Thyroid gland (tissue), 4 donors: ENCODE measurements around the gene CHMP6. TPM values are rescaled to one million over a fixed set of nuclear protein-coding genes. Genes with fewer than 3 reads are reported as not detected.

Experiments
- DNase-seq, 2 donors: peaks; one replicate each; pipeline ENCODE4 v3.0.0-alpha.2; 2019
- H3K27ac ChIP-seq, 3 donors: fragments of 200-600 bp; sonication (generic); 1 replicate in 2 of 3; 2 replicates in 1 of 3; pipeline ENCODE4 v1.5.1; 2016 to 2019; ENCODE audit warnings: mild to moderate bottlenecking in 1 of 3, moderate library complexity in 1 of 3
- H3K27me3 ChIP-seq: fragments of 200-600 bp; sonication (generic); one replicate; pipeline ENCODE4 v1.5.1; 2019
- H3K36me3 ChIP-seq, 2 donors: fragments of 200-600 bp; sonication (generic); one replicate each; pipeline ENCODE4 v1.5.1; 2016 to 2019
- H3K4me1 ChIP-seq, 2 donors: fragments of 200-600 bp; sonication (generic); one replicate each; pipeline ENCODE4 v1.5.1; 2017 to 2019
- H3K4me3 ChIP-seq, 3 donors: fragments of 200-600 bp; sonication (generic); replicated peaks in 1 of 3; 1 replicate in 2 of 3; 2 replicates in 1 of 3; pipeline ENCODE4 v1.5.1; 2016; ENCODE audit warnings: mild to moderate bottlenecking in 1 of 3
- H3K9me3 ChIP-seq: fragments of 200-600 bp; sonication (generic); one replicate; pipeline ENCODE4 v1.5.1; 2017
- CTCF ChIP-seq, 6 experiments: fragments of 200-600 bp in 3 of 6; fragments of 450-650 bp in 3 of 6; sonication (generic) in 3 of 6; IDR thresholded peaks; one replicate each; pipeline ENCODE4 v1.5.1; 2016 to 2019; ENCODE audit warnings: antibody characterized with exemption in 6 of 6, mild to moderate bottlenecking in 2 of 6, inconsistent platforms in 1 of 6, moderate library complexity in 1 of 6
- POLR2A ChIP-seq, 2 donors: fragments of 450-650 bp; IDR thresholded peaks; one replicate each; pipeline ENCODE4 v1.6.1; 2017; ENCODE audit warnings: antibody characterized with exemption in 2 of 2, mild to moderate bottlenecking in 2 of 2, moderate library complexity in 1 of 2
- WGBS, 2 donors: methylation state at CpG; one replicate each; pipeline ENCODE4 v1.1.5; 2017; 5-methylcytosine and 5-hydroxymethylcytosine counted together
- intact Hi-C: fragments of 100-400 bp; cut with DNase I; formaldehyde crosslinking; loops from one replicate; pipeline ENCODE4 v1.15.1; 2023
- total RNA-seq, 4 donors: library from RNA; depleted of rRNA; stranded (reverse); fragments of >200 nt; gene quantifications; one replicate each; pipeline ENCODE4 v1.2.3, GENCODE V29; 2016

Gene CHMP6
- total RNA-seq, 4 donors from 2014 or later, result 19.5 to 37.8 (median 27.8) TPM

GRCh38 chr17:80952291-80952690, 39.4 kb upstream of the CHMP6 start:
- Histone ChIP-seq H3K9me3 (no peaks in the 10 kb centered on the region), H3K4me3 (no peak overlapping the region), H3K27ac (no peak overlapping the region), H3K27me3 (no peaks in the 10 kb centered on the region), H3K36me3 (peaks cover 0 to 2% of the 10 kb centered on the region in 2 donors), H3K4me1 (no peaks in the 10 kb centered on the region)
- no peak for DNase-seq
- TF ChIP-seq POLR2A (IDR thresholded peaks at IDR 0.05) (no peak), CTCF (IDR thresholded peaks at IDR 0.05) (no peak)
- WGBS, 2 donors, result 90 to 93% methylated on average over 16 of the region's 16 CpGs
- intact Hi-C loops, result no loop called here

DNA sequence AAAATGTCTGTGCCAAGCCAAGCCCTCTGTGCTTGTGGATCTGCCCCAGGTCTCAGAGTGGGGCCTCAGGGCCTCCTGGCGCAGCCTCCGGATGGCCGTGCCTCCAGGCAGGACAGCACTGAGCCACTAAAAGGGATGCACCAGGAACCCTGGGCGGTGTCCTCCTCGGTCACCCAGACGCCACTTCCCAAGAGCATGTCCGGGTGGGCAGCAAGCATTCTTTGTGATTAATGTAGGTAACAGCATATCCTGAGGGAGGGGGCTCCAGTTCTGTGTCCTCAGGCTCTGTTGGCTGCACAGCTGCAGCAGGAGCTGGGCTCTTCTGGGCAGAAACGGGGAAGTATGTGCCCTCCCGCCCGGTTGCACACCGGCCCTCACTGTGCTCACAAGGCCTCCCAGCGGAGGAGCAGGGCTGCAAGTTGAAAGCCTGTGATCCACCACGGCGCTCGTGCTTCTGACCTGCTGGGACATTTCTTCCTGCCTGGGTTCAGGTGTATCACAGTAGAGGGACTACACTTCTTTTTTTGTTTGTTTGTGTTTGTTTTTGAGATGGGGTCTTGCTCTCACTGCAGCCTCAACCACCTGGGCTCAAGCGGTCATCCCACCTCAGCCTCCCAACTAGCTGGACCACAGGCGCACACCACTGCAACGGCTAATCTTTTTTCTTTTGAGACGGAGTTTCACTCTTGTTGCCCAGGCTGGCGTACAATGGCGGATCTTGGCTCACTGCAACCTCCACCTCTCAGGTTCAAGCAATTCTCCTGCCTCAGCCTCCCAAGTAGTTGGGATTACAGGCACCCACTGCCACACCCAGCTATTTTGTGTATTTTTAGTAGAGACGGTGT, 37.9 kb upstream of the CHMP6 start:
- intact Hi-C loops, result no loop called here
- Histone ChIP-seq H3K4me1 (no peaks in the 10 kb centered on the region), H3K27me3 (no peaks in the 10 kb centered on the region), H3K9me3 (no peaks in the 10 kb centered on the region), H3K4me3 (no peak overlapping the region), H3K27ac (no peak overlapping the region), H3K36me3 (no peaks in the 10 kb centered on the region)
- TF ChIP-seq POLR2A (IDR thresholded peaks at IDR 0.05), result no peak
- no peak for DNase-seq
- WGBS, 2 donors, result 95% methylated on average over 15 of the region's 22 CpGs

DNA sequence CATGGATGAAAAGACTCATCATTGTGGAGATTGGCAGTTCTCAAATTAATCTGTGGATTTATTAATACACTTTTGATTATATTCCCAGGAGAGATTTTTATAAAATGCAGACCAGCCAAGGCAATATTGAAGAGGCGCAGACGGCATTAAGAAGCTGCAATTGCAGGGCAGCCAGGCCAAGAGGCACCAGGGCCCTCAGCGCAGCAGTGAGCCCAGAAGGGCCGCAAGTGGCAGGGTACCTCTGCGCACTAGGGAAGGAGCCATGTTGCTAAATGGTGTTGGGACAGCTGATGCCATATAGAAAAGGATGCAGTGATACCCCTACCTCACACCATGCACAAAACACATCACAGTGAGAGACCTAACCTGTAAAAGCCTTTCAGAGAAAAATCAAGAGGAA, 36.6 kb upstream of the CHMP6 start:
- Histone ChIP-seq H3K27me3 (no peaks in the 10 kb centered on the region), H3K27ac (no peak overlapping the region), H3K4me1 (peaks cover 0 to 10% of the 10 kb centered on the region in 2 donors), H3K36me3 (no peaks in the 10 kb centered on the region), H3K9me3 (no peaks in the 10 kb centered on the region), H3K4me3 (no peak overlapping the region)
- WGBS, 2 donors, result 92 to 99% methylated on average over 5 of the region's 5 CpGs
- DNase-seq, result no peak
- no peak for TF ChIP-seq POLR2A (IDR thresholded peaks at IDR 0.05)
- TF ChIP-seq CTCF (IDR thresholded peaks at IDR 0.05), result no peak
- intact Hi-C loops, result no loop called here

GRCh38 chr17:80955671-80956280, 35.9 kb upstream of the CHMP6 start:
- Histone ChIP-seq H3K36me3 (no peaks in the 10 kb centered on the region), H3K27me3 (no peaks in the 10 kb centered on the region), H3K9me3 (no peaks in the 10 kb centered on the region), H3K4me3 (no peak overlapping the region), H3K27ac (no peak overlapping the region), H3K4me1 (peaks cover 0 to 10% of the 10 kb centered on the region in 2 donors)
- no peak for TF ChIP-seq CTCF (IDR thresholded peaks at IDR 0.05)
- TF ChIP-seq POLR2A (IDR thresholded peaks at IDR 0.05), result no peak
- intact Hi-C loops, result no loop called here
- WGBS, 2 donors, result 92 to 97% methylated on average over 16 of the region's 16 CpGs
- DNase-seq, result no peak

- no peak overlapping the region for H3K4me3 ChIP-seq
- no peaks in the 10 kb centered on the region for H3K27me3 ChIP-seq
- peaks cover 0 to 10% of the 10 kb centered on the region in 2 donors for H3K4me1 ChIP-seq
- no peaks in the 10 kb centered on the region for H3K36me3 ChIP-seq
- WGBS, 2 donors, result 85% methylated on average over 18 to 27 of the region's 29 CpGs
- TF ChIP-seq CTCF (IDR thresholded peaks at IDR 0.05), result no peak
- TF ChIP-seq POLR2A (IDR thresholded peaks at IDR 0.05), result no peak
- H3K27ac ChIP-seq, result no peak overlapping the region
- H3K9me3 ChIP-seq, result no peaks in the 10 kb centered on the region
- DNase-seq, result no peak
- intact Hi-C loops, result no loop called here
These were observed 35.1 kb upstream of the CHMP6 start for GRCh38 chr17:80956321-80957190.
